Mucosa of rectum (tissue), 2 donors: Measurements from ENCODE around the gene CAPN12.
A peak's percentile ranks its signal among the peaks of the same experiment; 100 is the strongest.

Source experiments
- H3K27ac ChIP-seq, 2 donors: one replicate each; pipeline ENCODE4 v1.7.0; 2013; ENCODE audit warnings: inconsistent platforms in 2 of 2, low read depth in 2 of 2, low read length in 2 of 2
- H3K27me3 ChIP-seq, 2 donors: one replicate each; pipeline ENCODE4 v1.7.0; 2013; ENCODE audit warnings: low read length in 2 of 2; ENCODE audit not compliant: control insufficient read depth in 2 of 2, insufficient read depth in 2 of 2
- H3K36me3 ChIP-seq, 2 donors: one replicate each; pipeline ENCODE4 v1.7.0; 2013; ENCODE audit warnings: low read length in 2 of 2; ENCODE audit not compliant: control insufficient read depth in 2 of 2, insufficient read depth in 2 of 2
- H3K4me1 ChIP-seq, 2 donors: one replicate each; pipeline ENCODE4 v1.7.0; 2013; ENCODE audit warnings: low read length in 2 of 2, mild to moderate bottlenecking in 1 of 2; ENCODE audit not compliant: control insufficient read depth in 2 of 2, insufficient read depth in 2 of 2
- H3K4me3 ChIP-seq, 2 donors: one replicate each; pipeline ENCODE4 v1.7.0; 2013; ENCODE audit warnings: low read length in 2 of 2
- H3K9ac ChIP-seq, 2 donors: one replicate each; pipeline ENCODE4 v1.7.0; 2013; ENCODE audit warnings: low read length in 2 of 2, low read depth in 1 of 2, mild to moderate bottlenecking in 1 of 2
- H3K9me3 ChIP-seq, 2 donors: one replicate each; pipeline ENCODE4 v1.7.0; 2013; ENCODE audit warnings: low read length in 2 of 2; ENCODE audit not compliant: control insufficient read depth in 2 of 2
- donor health status: healthy.
- donor health status: Normal muscosa, but diverticular disease.

Gene CAPN12

GRCh38 chr19:38703509-38703908 is 40.8 kb downstream of the CAPN12 start:
- H3K27me3 ChIP-seq: no peaks in the 10 kb centered on the region
- H3K9ac ChIP-seq: no peak overlapping the region
- H3K27ac ChIP-seq: no peak overlapping the region
- peaks cover 24 to 35% of the 10 kb centered on the region in 2 donors for H3K4me1 ChIP-seq
- no peak overlapping the region for H3K4me3 ChIP-seq
- H3K36me3 ChIP-seq: peaks cover 81 to 82% of the 10 kb centered on the region in 2 donors
- no peaks in the 10 kb centered on the region for H3K9me3 ChIP-seq

GRCh38 chr19:38702278-38702677 is 42.0 kb downstream of the CAPN12 start:
- H3K9me3 ChIP-seq: no peaks in the 10 kb centered on the region
- H3K27ac ChIP-seq: peak overlapping the region in 1 of 2 donors; percentile 56
- H3K4me3 ChIP-seq: no peak overlapping the region
- H3K9ac ChIP-seq: no peak overlapping the region
- no peaks in the 10 kb centered on the region for H3K27me3 ChIP-seq
- peaks cover 29 to 36% of the 10 kb centered on the region in 2 donors for H3K4me1 ChIP-seq
- H3K36me3 ChIP-seq: peaks cover 69 to 80% of the 10 kb centered on the region in 2 donors

- Histone ChIP-seq H3K27me3 (no peaks in the 10 kb centered on the region), H3K36me3 (peaks cover 65 to 80% of the 10 kb centered on the region in 2 donors), H3K4me3 (no peak overlapping the region), H3K27ac (peak overlapping the region; percentile 56 to 69), H3K9ac (peak overlapping the region in 1 of 2 donors; percentile 9), H3K4me1 (peaks cover 29 to 43% of the 10 kb centered on the region in 2 donors), H3K9me3 (no peaks in the 10 kb centered on the region)
These were observed 42.7 kb downstream of the CAPN12 start for GRCh38 chr19:38701455-38702063.

- H3K36me3 ChIP-seq: peaks cover 63 to 78% of the 10 kb centered on the region in 2 donors
- no peaks in the 10 kb centered on the region for H3K9me3 ChIP-seq
- no peaks in the 10 kb centered on the region for H3K27me3 ChIP-seq
- peak overlapping the region; percentile 56 to 69 for H3K27ac ChIP-seq
- H3K9ac ChIP-seq: peak overlapping the region in 1 of 2 donors; percentile 9
- peaks cover 31 to 46% of the 10 kb centered on the region in 2 donors for H3K4me1 ChIP-seq
- no peak overlapping the region for H3K4me3 ChIP-seq
These were observed 43.3 kb downstream of the CAPN12 start for GRCh38 chr19:38700902-38701454.

GRCh38 chr19:38700350-38700901 is 43.8 kb downstream of the CAPN12 start:
- no peak overlapping the region for H3K4me3 ChIP-seq
- H3K27ac ChIP-seq: peak overlapping the region in 1 of 2 donors; percentile 69
- peaks cover 35 to 49% of the 10 kb centered on the region in 2 donors for H3K4me1 ChIP-seq
- no peak overlapping the region for H3K9ac ChIP-seq
- no peaks in the 10 kb centered on the region for H3K27me3 ChIP-seq
- peaks cover 61 to 73% of the 10 kb centered on the region in 2 donors for H3K36me3 ChIP-seq
- no peaks in the 10 kb centered on the region for H3K9me3 ChIP-seq

- H3K4me1 ChIP-seq: peaks cover 40 to 54% of the 10 kb centered on the region in 2 donors
These were observed 44.5 kb downstream of the CAPN12 start for GRCh38 chr19:38699647-38700349.

GRCh38 chr19:38699027-38699346 is 45.3 kb downstream of the CAPN12 start:
- Histone ChIP-seq H3K9me3 (no peaks in the 10 kb centered on the region), H3K36me3 (peaks cover 48 to 58% of the 10 kb centered on the region in 2 donors), H3K27ac (peak overlapping the region in 1 of 2 donors; percentile 23), H3K4me3 (no peak overlapping the region), H3K27me3 (no peaks in the 10 kb centered on the region), H3K4me1 (peaks cover 47 to 57% of the 10 kb centered on the region in 2 donors), H3K9ac (no peak overlapping the region)

More at GRCh38 chr19:38699647-38700349, 44.5 kb downstream of the CAPN12 start:
- H3K36me3 ChIP-seq: peaks cover 54 to 67% of the 10 kb centered on the region in 2 donors
- no peak overlapping the region for H3K4me3 ChIP-seq
- no peak overlapping the region for H3K9ac ChIP-seq
- H3K9me3 ChIP-seq: no peaks in the 10 kb centered on the region
- peak overlapping the region in 1 of 2 donors; percentile 69 for H3K27ac ChIP-seq
- no peaks in the 10 kb centered on the region for H3K27me3 ChIP-seq

- no peak overlapping the region for H3K9ac ChIP-seq
- H3K27ac ChIP-seq: peak overlapping the region in 1 of 2 donors; percentile 38
- peaks cover 52 to 63% of the 10 kb centered on the region in 2 donors for H3K4me1 ChIP-seq
- H3K27me3 ChIP-seq: no peaks in the 10 kb centered on the region
- H3K4me3 ChIP-seq: no peak overlapping the region
- peaks cover 44 to 53% of the 10 kb centered on the region in 2 donors for H3K36me3 ChIP-seq
- no peaks in the 10 kb centered on the region for H3K9me3 ChIP-seq
These were observed 45.8 kb downstream of the CAPN12 start for GRCh38 chr19:38698225-38699026.

GRCh38 chr19:38697641-38698071 is 46.6 kb downstream of the CAPN12 start:
- no peaks in the 10 kb centered on the region for H3K9me3 ChIP-seq
- H3K9ac ChIP-seq: no peak overlapping the region
- H3K4me1 ChIP-seq: peaks cover 60 to 71% of the 10 kb centered on the region in 2 donors
- H3K36me3 ChIP-seq: peaks cover 38 to 52% of the 10 kb centered on the region in 2 donors
- H3K27me3 ChIP-seq: no peaks in the 10 kb centered on the region
- peak overlapping the region; percentile 16 to 41 for H3K27ac ChIP-seq
- H3K4me3 ChIP-seq: no peak overlapping the region
